H1 (cell line): ENCODE data around the gene NRN1L. TPM values are rescaled to one million over a fixed set of nuclear protein-coding genes. Genes with fewer than 3 reads are reported as not detected.

Source experiments
- CTCF ChIA-PET: fragments of 300-600 bp; sonication (Branson Sonifier 250); formaldehyde crosslinking; loops from one replicate; lab custom pipeline; 2021; ENCODE audit not compliant: partially characterized antibody; lab: Charles Lee
- POLR2A ChIA-PET: fragments of 300-600 bp; sonication (Branson Sonifier 250); formaldehyde crosslinking; loops from one replicate; lab custom pipeline; 2021; ENCODE audit warnings: inconsistent platforms; ENCODE audit not compliant: partially characterized antibody; lab: Charles Lee
- DNase-seq, 2 experiments: peaks; one replicate each; pipeline versions ENCODE4 v3.0.0 to v3.0.0-alpha.2; 2010 to 2022; ENCODE audit warnings: low spot score in 2 of 2, low read depth in 1 of 2, mixed read lengths in 1 of 2
- FAIRE-seq: peaks from 2 replicates; lab custom pipeline; 2011; peaks lifted over from hg19 to GRCh38; lab: Jason Lieb, UNC
- H2AFZ ChIP-seq: 2 replicates; pipeline ENCODE4 v1.8.1; 2012; ENCODE audit warnings: low read length, inconsistent platforms
- H2AK5ac ChIP-seq: 2 replicates; pipeline ENCODE4 v1.6.1; 2013; ENCODE audit warnings: low read depth, low read length
- H2BK120ac ChIP-seq: replicated peaks from 2 replicates; pipeline ENCODE3; 2013; ENCODE audit warnings: low read depth, low read length, inconsistent platforms
- H2BK12ac ChIP-seq: 2 replicates; pipeline ENCODE4 v1.6.1; 2013; ENCODE audit warnings: low read depth, low read length
- H2BK15ac ChIP-seq: 2 replicates; pipeline ENCODE4 v1.6.1; 2013; ENCODE audit warnings: low read length
- H2BK20ac ChIP-seq: 2 replicates; pipeline ENCODE4 v1.6.1; 2013; ENCODE audit warnings: low read length
- H2BK5ac ChIP-seq: 2 replicates; pipeline ENCODE4 v1.6.1; 2013; ENCODE audit warnings: low read depth, low read length
- H3K14ac ChIP-seq: 2 replicates; pipeline ENCODE4 v1.6.1; 2013; ENCODE audit warnings: inconsistent platforms; ENCODE audit not compliant: insufficient read length
- H3K18ac ChIP-seq: 2 replicates; pipeline ENCODE4 v1.6.1; 2013; ENCODE audit warnings: low read length; ENCODE audit errors: extremely low read depth
- H3K23ac ChIP-seq: 2 replicates; pipeline ENCODE4 v1.6.1; 2013; ENCODE audit warnings: inconsistent platforms; ENCODE audit not compliant: insufficient read length
- H3K23me2 ChIP-seq: 2 replicates; pipeline ENCODE4 v1.6.1; 2013; ENCODE audit warnings: low read depth, low read length
- H3K27ac ChIP-seq: 2 replicates; pipeline ENCODE4 v1.6.1; 2011; ENCODE audit warnings: low read depth, low read length, inconsistent platforms
- H3K27me3 ChIP-seq, 4 experiments: replicated peaks in 1 of 4; 1 replicate in 1 of 4; 2 replicates in 3 of 4; pipeline versions ENCODE4 v1.6.1 to v1.8.1; 2011 to 2013; ENCODE audit warnings: low read length in 3 of 4, mild to moderate bottlenecking in 3 of 4, inconsistent platforms in 2 of 4, mixed read lengths in 2 of 4, moderate library complexity in 1 of 4; ENCODE audit not compliant: control insufficient read depth in 3 of 4, insufficient read depth in 3 of 4; ENCODE audit errors: extremely low read depth in 1 of 4
- H3K36me3 ChIP-seq, 4 experiments: 2 replicates each; pipeline versions ENCODE4 v1.6.1 to v1.8.1; 2011 to 2013; ENCODE audit warnings: mild to moderate bottlenecking in 4 of 4, low read length in 3 of 4, moderate library complexity in 2 of 4, control low read depth in 1 of 4, inconsistent platforms in 1 of 4; ENCODE audit not compliant: insufficient read depth in 4 of 4, control insufficient read depth in 2 of 4
- H3K4ac ChIP-seq: replicated peaks from 2 replicates; pipeline ENCODE3; 2013; ENCODE audit warnings: low read length, low read depth, mixed read lengths, inconsistent platforms; ENCODE audit not compliant: insufficient read length
- H3K4me1 ChIP-seq, 4 experiments: replicated peaks in 1 of 4; 1 replicate in 1 of 4; 2 replicates in 3 of 4; pipeline versions ENCODE4 v1.6.1 to v1.8.1; 2011 to 2013; ENCODE audit warnings: low read length in 3 of 4, inconsistent platforms in 2 of 4, mixed read lengths in 1 of 4; ENCODE audit not compliant: insufficient read depth in 4 of 4, control insufficient read depth in 3 of 4
- H3K4me2 ChIP-seq, 2 experiments: 2 replicates each; pipeline versions ENCODE4 v1.6.1 to v1.8.1; 2011 to 2013; ENCODE audit warnings: low read depth in 2 of 2, low read length in 2 of 2, control low read depth in 1 of 2, inconsistent platforms in 1 of 2, mild to moderate bottlenecking in 1 of 2; ENCODE audit not compliant: insufficient read depth in 1 of 2
- H3K4me3 ChIP-seq, 4 experiments: fragments of 200-600, 300-600 bp in 1 of 4; sonication (generic), shearing (Covaris generic), sonication (Bioruptor Twin) in 1 of 4; 2 replicates each; pipeline versions ENCODE4 v1.5.1 to v1.8.1; 2011 to 2016; ENCODE audit warnings: low read length in 4 of 4, low read depth in 3 of 4, control low read depth in 2 of 4, inconsistent platforms in 2 of 4, mild to moderate bottlenecking in 2 of 4, mixed read lengths in 1 of 4, moderate library complexity in 1 of 4; ENCODE audit not compliant: insufficient read depth in 2 of 4; ENCODE audit errors: extremely low read depth in 1 of 4
- H3K56ac ChIP-seq: replicated peaks from 2 replicates; pipeline ENCODE3; 2013; ENCODE audit warnings: low read depth, mild to moderate bottlenecking, mixed read lengths, low read length, inconsistent platforms; ENCODE audit not compliant: insufficient read length
- H3K79me1 ChIP-seq: 2 replicates; pipeline ENCODE4 v1.6.1; 2013; ENCODE audit warnings: low read depth, low read length, control low read depth
- H3K79me2 ChIP-seq, 2 experiments: 2 replicates each; pipeline versions ENCODE4 v1.6.1 to v1.8.1; 2012 to 2013; ENCODE audit warnings: low read length in 2 of 2, mild to moderate bottlenecking in 2 of 2, inconsistent platforms in 1 of 2; ENCODE audit not compliant: insufficient read depth in 2 of 2, control insufficient read depth in 1 of 2
- H3K9ac ChIP-seq, 4 experiments: replicated peaks in 1 of 4; 1 replicate in 1 of 4; 2 replicates in 3 of 4; pipeline versions ENCODE4 v1.6.1 to v1.8.1; 2011 to 2013; ENCODE audit warnings: low read depth in 3 of 4, low read length in 3 of 4, control low read depth in 2 of 4, mild to moderate bottlenecking in 2 of 4, moderate library complexity in 2 of 4, inconsistent platforms in 1 of 4; ENCODE audit errors: extremely low read depth in 1 of 4
- H3K9me3 ChIP-seq, 2 experiments: 2 replicates each; pipeline versions ENCODE4 v1.6.1 to v1.8.1; 2012 to 2013; ENCODE audit warnings: mild to moderate bottlenecking in 2 of 2, moderate library complexity in 2 of 2, control low read depth in 1 of 2, inconsistent platforms in 1 of 2, low read depth in 1 of 2, low read length in 1 of 2, mixed read lengths in 1 of 2; ENCODE audit not compliant: insufficient read depth in 2 of 2
- H4K20me1 ChIP-seq, 2 experiments: replicated peaks in 1 of 2; 2 replicates each; pipeline versions ENCODE3 to v1.8.1; 2011 to 2013; ENCODE audit warnings: inconsistent platforms in 2 of 2, low read length in 2 of 2, mild to moderate bottlenecking in 1 of 2; ENCODE audit not compliant: insufficient read depth in 2 of 2, control insufficient read depth in 1 of 2
- H4K5ac ChIP-seq: 2 replicates; pipeline ENCODE4 v1.6.1; 2013; ENCODE audit warnings: low read length, low read depth, mixed read lengths, inconsistent platforms; ENCODE audit not compliant: insufficient read length
- H4K8ac ChIP-seq: 2 replicates; pipeline ENCODE4 v1.8.0; 2013; ENCODE audit warnings: mild to moderate bottlenecking, moderate library complexity, low read length, inconsistent platforms; ENCODE audit not compliant: insufficient read depth; ENCODE audit errors: extremely low read depth
- H4K91ac ChIP-seq: replicated peaks from 2 replicates; pipeline ENCODE3; 2013; ENCODE audit warnings: low read length, mixed read lengths, inconsistent platforms; ENCODE audit not compliant: insufficient read length
- ASH2L ChIP-seq: fragments of 200-600, 300-600 bp; sonication (generic); IDR thresholded peaks from one replicate; pipeline ENCODE4 v1.7.1; 2017; ENCODE audit warnings: low read length
- ATF3 ChIP-seq: IDR thresholded peaks from 2 replicates; pipeline ENCODE4 v1.6.1; 2011; ENCODE audit warnings: low read depth, mild to moderate bottlenecking, low read length; ENCODE audit not compliant: insufficient read depth
- CHD1 ChIP-seq: IDR thresholded peaks from 2 replicates; pipeline ENCODE4 v1.6.1; 2012; ENCODE audit warnings: low read depth, low read length, improper control_type of control experiment
- CHD2 ChIP-seq: IDR thresholded peaks from 2 replicates; pipeline ENCODE4 v1.6.1; 2012; ENCODE audit warnings: low read length, improper control_type of control experiment
- EGR1 ChIP-seq: IDR thresholded peaks from 2 replicates; pipeline ENCODE4 v1.6.1; 2011; ENCODE audit warnings: low read depth, low read length, borderline replicate concordance
- GABPA ChIP-seq: IDR thresholded peaks from 2 replicates; pipeline ENCODE4 v1.6.1; 2011; ENCODE audit warnings: mild to moderate bottlenecking, low read length, moderate library complexity, borderline replicate concordance; ENCODE audit not compliant: insufficient read depth
- HDAC2 ChIP-seq, 2 experiments: fragments of 300-600 bp in 1 of 2; sonication (generic) in 1 of 2; IDR thresholded peaks; 2 replicates each; pipeline ENCODE4 v1.6.1; 2011 to 2012; ENCODE audit warnings: low read depth in 2 of 2, low read length in 2 of 2, mild to moderate bottlenecking in 2 of 2, moderate library complexity in 2 of 2, borderline replicate concordance in 1 of 2, inconsistent platforms in 1 of 2
- KDM5A ChIP-seq: fragments of 200-600 bp; IDR thresholded peaks from 2 replicates; pipeline ENCODE4 v1.7.1; 2012; ENCODE audit warnings: mild to moderate bottlenecking, low read length, inconsistent platforms, mixed read lengths
- MAFK ChIP-seq: IDR thresholded peaks from 2 replicates; pipeline ENCODE4 v1.6.1; 2012; ENCODE audit warnings: low read depth, mild to moderate bottlenecking, improper control_type of control experiment, low read length
- MAX ChIP-seq: IDR thresholded peaks from 2 replicates; pipeline ENCODE4 v1.6.1; 2012; ENCODE audit warnings: inconsistent platforms
- NRF1 ChIP-seq: IDR thresholded peaks from 2 replicates; pipeline ENCODE4 v1.6.1; 2011; ENCODE audit warnings: mild to moderate bottlenecking, low read depth, low read length, improper control_type of control experiment
- POLR2A ChIP-seq, 2 experiments: IDR thresholded peaks; 1 replicate in 1 of 2; 2 replicates in 1 of 2; pipeline ENCODE4 v1.6.1; 2011; ENCODE audit warnings: low read depth in 2 of 2, low read length in 2 of 2, mild to moderate bottlenecking in 2 of 2; ENCODE audit errors: control extremely low read depth in 1 of 2
- RFX5 ChIP-seq: IDR thresholded peaks from 2 replicates; pipeline ENCODE4 v1.6.1; 2011; ENCODE audit warnings: low read depth, low read length, improper control_type of control experiment, borderline replicate concordance
- TEAD4 ChIP-seq: IDR thresholded peaks from 2 replicates; pipeline ENCODE4 v1.6.1; 2012; ENCODE audit warnings: low read depth, low read length, inconsistent platforms, mixed read lengths
- WGBS, 2 experiments: shearing (Covaris generic) in 1 of 2; methylation state at CpG; one replicate each; pipeline versions ENCODE4 v1.1.6 to v1.1.7; 2013 to 2015; ENCODE audit warnings: low lambda C conversion rate in 2 of 2, mixed read lengths in 2 of 2, inconsistent platforms in 1 of 2, low coverage in 1 of 2, missing lambda C conversion rate in 1 of 2; ENCODE audit not compliant: insufficient replicate concordance in 2 of 2, insufficient coverage in 1 of 2, insufficient read length in 1 of 2; ENCODE audit errors: extremely low coverage in 1 of 2, missing lambda C conversion rate in 1 of 2; 5-methylcytosine and 5-hydroxymethylcytosine counted together
- polyA plus RNA-seq, 7 experiments: library from polyadenylated mRNA; depleted of rRNA in 3 of 7; stranded (reverse) in 5 of 7; unstranded in 2 of 7; fragments of >200 nt in 5 of 7; fragments of 200-250 nt in 2 of 7; gene quantifications; 1 replicate in 5 of 7; 2 replicates in 1 of 7; 4 replicates in 1 of 7; pipeline versions ENCODE4 v1.2.1 to v1.2.3, GENCODE V29; 2011 to 2013; ENCODE audit warnings: missing spikeins in 2 of 7, mixed read lengths in 2 of 7
- total RNA-seq: library from RNA; stranded (reverse); fragmentation: NEBNext Ultra II Directional; extraction: Animal tissue kit (Norgen Biotek cat#: 25700); gene quantifications from 2 replicates; pipeline ENCODE4 v1.2.1, GENCODE V29; 2021

NRN1L gene
- total and polyA plus RNA-seq, 2 of the 8 experiments (the other 6 are each of a cell fraction or from before 2014, with no cell fraction given), result 4.1 to 35.2 TPM

GRCh38 chr16:67885976-67886375 lies 1.3 kb downstream of the NRN1L start:
- H2AFZ ChIP-seq, result no peak overlapping the region
- H3K4me3 ChIP-seq, result no peak overlapping the region
- CTCF ChIA-PET, result interaction anchor here (0.9 to 21.8 kb wide), 10 partner anchors 19 to 218 kb away, joined by 3 to 623 read pairs (median 4); partner anchors contain the start of genes CTRL, LCAT and PSMB10
- no peak overlapping the region for H2BK12ac ChIP-seq
- no peak overlapping the region for H3K14ac ChIP-seq
- FAIRE-seq, result no peak
- POLR2A ChIA-PET, result interaction anchor here (0.7 to 6.3 kb wide), 15 partner anchors 7 to 137 kb away, joined by 3 to 45 read pairs (median 5); partner anchors contain the start of genes CTRL, DDX28, DUS2 and EDC4
- DNase-seq, result no peak
- H2BK5ac ChIP-seq, result no peak overlapping the region
- H3K56ac ChIP-seq, result no peak overlapping the region
- no peak overlapping the region for H3K18ac ChIP-seq
- H4K91ac ChIP-seq, result no peak overlapping the region
- H3K4me2 ChIP-seq, result peak overlapping the region; percentile 6 to 18; a peak in 3 of 4 replicates
- no peak overlapping the region; the same call in 1 of the 2 replicates for H3K27ac ChIP-seq
- H3K36me3 ChIP-seq, result peaks cover 14 to 22% (median 16%) of the 10 kb centered on the region in 4 experiments
- H3K4ac ChIP-seq, result no peak overlapping the region
- H3K79me1 ChIP-seq, result no peaks in the 10 kb centered on the region
- no peak overlapping the region for H2BK20ac ChIP-seq
- peaks cover 9 to 14% of the 10 kb centered on the region in 2 experiments for H4K20me1 ChIP-seq
- 87% methylated on average over 17 of the region's 19 CpGs; no CpG with 5 or more reads in 1 of the 2 experiments for WGBS, 2 experiments
- H3K4me1 ChIP-seq, result peaks cover 5 to 15% (median 11%) of the 10 kb centered on the region in 4 experiments
- no peaks in the 10 kb centered on the region for H3K79me2 ChIP-seq
- H2AK5ac ChIP-seq, result no peak overlapping the region
- H2BK120ac ChIP-seq, result no peak overlapping the region
- no peak overlapping the region; the same call in 1 of the 2 replicates for H2BK15ac ChIP-seq
- H3K9me3 ChIP-seq, result no peaks in the 10 kb centered on the region
- H3K27me3 ChIP-seq, result no peaks in the 10 kb centered on the region
- no peak overlapping the region for H3K23ac ChIP-seq
- H4K5ac ChIP-seq, result no peak overlapping the region
- 0 out of 2 replicates have a peak, but pooled peaks cover 2% of the 10 kb centered on the region for H3K23me2 ChIP-seq
- no peak overlapping the region; the same call in 1 of the 2 replicates for H4K8ac ChIP-seq
- no peak overlapping the region for H3K9ac ChIP-seq
- TF ChIP-seq EGR1 (no peak), ATF3 (no peak), MAX (no peak), TEAD4 (no peak), MAFK (no peak), CHD1 (no peak), ASH2L (no peak), POLR2A (IDR thresholded peaks at IDR 0.05; ENCODE audit: control extremely low read depth in 1 of 2, low read depth in 2 of 2, low read length in 2 of 2) (no peak), CHD2 (no peak), KDM5A (no peak), RFX5 (no peak), NRF1 (no peak), GABPA (no peak), HDAC2 (IDR thresholded peaks at IDR 0.05; ENCODE audit: borderline replicate concordance in 1 of 2, low read depth in 2 of 2, low read length in 2 of 2) (no peak)
